Measurements from ENCODE around the gene PSMD6.

GRCh38 chr3:64009528-64009927, 13.8 kb downstream of the PSMD6 start:
- TF ChIP-seq EZH2 (IDR thresholded peaks at IDR 0.05), result no peak
- no peak for TF ChIP-seq POLR2AphosphoS5 (IDR thresholded peaks at IDR 0.05; ENCODE audit: borderline replicate concordance, low read depth, low read length)
